HL-60 (cell line): Measurements from ENCODE around the gene WDR49.

ENCODE experiments used
- DNase-seq, 2 experiments: peaks; one replicate each; pipeline ENCODE4 v3.0.0-alpha.2; 2010 to 2020; ENCODE audit warnings: low read depth in 1 of 2, low spot score in 1 of 2
- H3K27ac ChIP-seq: fragments of 250-450 bp; sonication (Bioruptor Pico); replicated peaks from 2 replicates; pipeline ENCODE4 v1.5.1; 2020; ENCODE audit warnings: mild to moderate bottlenecking, moderate library complexity
- H3K27me3 ChIP-seq: fragments of 250-450 bp; sonication (Bioruptor Pico); 2 replicates; pipeline ENCODE4 v1.5.1; 2021; ENCODE audit warnings: mild to moderate bottlenecking, moderate library complexity; ENCODE audit not compliant: insufficient read depth, poor library complexity, severe bottlenecking
- H3K4me3 ChIP-seq: replicated peaks from 2 replicates; pipeline ENCODE4 v1.5.1; 2011; ENCODE audit warnings: mild to moderate bottlenecking, control low read depth, low read length; ENCODE audit not compliant: insufficient read depth
- GABPA ChIP-seq: IDR thresholded peaks from 2 replicates; pipeline ENCODE4 v1.6.1; 2012; ENCODE audit warnings: low read depth
- POLR2AphosphoS5 ChIP-seq: IDR thresholded peaks from 2 replicates; pipeline ENCODE4 v1.6.1; 2012; ENCODE audit warnings: low read depth
- SPI1 ChIP-seq: IDR thresholded peaks from 2 replicates; pipeline ENCODE4 v1.6.1; 2012; ENCODE audit warnings: low read depth, mild to moderate bottlenecking, borderline replicate concordance
- TF ChIP-seq, protein P1 (sequence below): IDR thresholded peaks from one replicate; pipeline ENCODE4 v1.5.1; 2011; ENCODE audit warnings: low read length, control low read depth, inconsistent platforms; ENCODE audit not compliant: insufficient read depth
- TF ChIP-seq, protein P2 (sequence below): IDR thresholded peaks from 2 replicates; pipeline ENCODE4 v1.6.1; 2012; ENCODE audit warnings: low read depth; ENCODE audit not compliant: insufficient replicate concordance

WDR49 gene

DNA sequence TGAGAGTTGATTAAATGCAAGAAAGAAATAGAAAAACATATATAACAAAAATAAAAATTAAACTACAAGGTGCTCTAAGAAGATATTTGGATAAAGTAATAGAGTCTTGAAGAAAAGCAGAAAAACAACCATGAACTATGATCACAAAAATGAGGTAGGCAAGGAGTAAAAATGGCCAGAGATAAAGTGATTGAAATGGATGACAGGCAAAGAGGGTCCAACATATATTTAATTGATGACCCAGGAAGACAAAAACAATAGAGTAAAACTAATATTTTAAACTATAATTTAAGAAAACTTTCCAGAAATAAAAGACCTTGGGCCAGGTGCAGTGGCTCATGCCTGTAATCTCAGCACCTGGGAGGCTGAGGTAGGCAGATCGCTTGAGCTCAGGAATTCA, 22.1 kb upstream of the WDR49 start:
- Histone ChIP-seq H3K27ac (no peak overlapping the region), H3K27me3 (no peaks in the 10 kb centered on the region), H3K4me3 (no peak overlapping the region)
- DNase-seq, result no peak
- TF ChIP-seq, protein P1, sequence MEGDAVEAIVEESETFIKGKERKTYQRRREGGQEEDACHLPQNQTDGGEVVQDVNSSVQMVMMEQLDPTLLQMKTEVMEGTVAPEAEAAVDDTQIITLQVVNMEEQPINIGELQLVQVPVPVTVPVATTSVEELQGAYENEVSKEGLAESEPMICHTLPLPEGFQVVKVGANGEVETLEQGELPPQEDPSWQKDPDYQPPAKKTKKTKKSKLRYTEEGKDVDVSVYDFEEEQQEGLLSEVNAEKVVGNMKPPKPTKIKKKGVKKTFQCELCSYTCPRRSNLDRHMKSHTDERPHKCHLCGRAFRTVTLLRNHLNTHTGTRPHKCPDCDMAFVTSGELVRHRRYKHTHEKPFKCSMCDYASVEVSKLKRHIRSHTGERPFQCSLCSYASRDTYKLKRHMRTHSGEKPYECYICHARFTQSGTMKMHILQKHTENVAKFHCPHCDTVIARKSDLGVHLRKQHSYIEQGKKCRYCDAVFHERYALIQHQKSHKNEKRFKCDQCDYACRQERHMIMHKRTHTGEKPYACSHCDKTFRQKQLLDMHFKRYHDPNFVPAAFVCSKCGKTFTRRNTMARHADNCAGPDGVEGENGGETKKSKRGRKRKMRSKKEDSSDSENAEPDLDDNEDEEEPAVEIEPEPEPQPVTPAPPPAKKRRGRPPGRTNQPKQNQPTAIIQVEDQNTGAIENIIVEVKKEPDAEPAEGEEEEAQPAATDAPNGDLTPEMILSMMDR, result no peak
- TF ChIP-seq GABPA (no peak), SPI1 (no peak), POLR2AphosphoS5 (no peak)
- TF ChIP-seq, protein P2, sequence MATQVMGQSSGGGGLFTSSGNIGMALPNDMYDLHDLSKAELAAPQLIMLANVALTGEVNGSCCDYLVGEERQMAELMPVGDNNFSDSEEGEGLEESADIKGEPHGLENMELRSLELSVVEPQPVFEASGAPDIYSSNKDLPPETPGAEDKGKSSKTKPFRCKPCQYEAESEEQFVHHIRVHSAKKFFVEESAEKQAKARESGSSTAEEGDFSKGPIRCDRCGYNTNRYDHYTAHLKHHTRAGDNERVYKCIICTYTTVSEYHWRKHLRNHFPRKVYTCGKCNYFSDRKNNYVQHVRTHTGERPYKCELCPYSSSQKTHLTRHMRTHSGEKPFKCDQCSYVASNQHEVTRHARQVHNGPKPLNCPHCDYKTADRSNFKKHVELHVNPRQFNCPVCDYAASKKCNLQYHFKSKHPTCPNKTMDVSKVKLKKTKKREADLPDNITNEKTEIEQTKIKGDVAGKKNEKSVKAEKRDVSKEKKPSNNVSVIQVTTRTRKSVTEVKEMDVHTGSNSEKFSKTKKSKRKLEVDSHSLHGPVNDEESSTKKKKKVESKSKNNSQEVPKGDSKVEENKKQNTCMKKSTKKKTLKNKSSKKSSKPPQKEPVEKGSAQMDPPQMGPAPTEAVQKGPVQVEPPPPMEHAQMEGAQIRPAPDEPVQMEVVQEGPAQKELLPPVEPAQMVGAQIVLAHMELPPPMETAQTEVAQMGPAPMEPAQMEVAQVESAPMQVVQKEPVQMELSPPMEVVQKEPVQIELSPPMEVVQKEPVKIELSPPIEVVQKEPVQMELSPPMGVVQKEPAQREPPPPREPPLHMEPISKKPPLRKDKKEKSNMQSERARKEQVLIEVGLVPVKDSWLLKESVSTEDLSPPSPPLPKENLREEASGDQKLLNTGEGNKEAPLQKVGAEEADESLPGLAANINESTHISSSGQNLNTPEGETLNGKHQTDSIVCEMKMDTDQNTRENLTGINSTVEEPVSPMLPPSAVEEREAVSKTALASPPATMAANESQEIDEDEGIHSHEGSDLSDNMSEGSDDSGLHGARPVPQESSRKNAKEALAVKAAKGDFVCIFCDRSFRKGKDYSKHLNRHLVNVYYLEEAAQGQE, result no peak

DNA sequence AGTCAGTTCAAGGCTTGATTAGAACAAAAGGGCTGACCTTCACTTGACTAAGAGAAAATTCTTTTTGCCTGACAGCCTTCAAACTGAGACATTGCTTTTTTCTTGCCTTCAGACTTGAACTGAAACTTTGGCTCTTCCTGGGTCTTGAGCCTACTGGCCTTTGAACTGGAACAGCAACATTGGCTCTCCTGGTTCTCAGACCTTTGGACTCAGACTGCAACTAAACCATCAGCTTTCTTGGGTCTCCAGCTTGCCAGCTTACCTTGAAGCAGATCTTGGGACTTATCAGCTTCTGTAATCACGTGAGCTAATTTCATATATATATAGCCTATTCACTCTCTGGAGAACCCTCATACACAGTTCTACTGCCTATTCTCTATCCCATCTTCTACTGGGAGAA, 19.5 kb upstream of the WDR49 start:
- TF ChIP-seq SPI1 (no peak), POLR2AphosphoS5 (no peak), GABPA (no peak)
- TF ChIP-seq, protein P1, result no peak
- TF ChIP-seq, protein P2, result no peak
- no peak overlapping the region for H3K27ac ChIP-seq
- DNase-seq, result no peak
- H3K27me3 ChIP-seq, result no peaks in the 10 kb centered on the region
- no peak overlapping the region for H3K4me3 ChIP-seq

DNA sequence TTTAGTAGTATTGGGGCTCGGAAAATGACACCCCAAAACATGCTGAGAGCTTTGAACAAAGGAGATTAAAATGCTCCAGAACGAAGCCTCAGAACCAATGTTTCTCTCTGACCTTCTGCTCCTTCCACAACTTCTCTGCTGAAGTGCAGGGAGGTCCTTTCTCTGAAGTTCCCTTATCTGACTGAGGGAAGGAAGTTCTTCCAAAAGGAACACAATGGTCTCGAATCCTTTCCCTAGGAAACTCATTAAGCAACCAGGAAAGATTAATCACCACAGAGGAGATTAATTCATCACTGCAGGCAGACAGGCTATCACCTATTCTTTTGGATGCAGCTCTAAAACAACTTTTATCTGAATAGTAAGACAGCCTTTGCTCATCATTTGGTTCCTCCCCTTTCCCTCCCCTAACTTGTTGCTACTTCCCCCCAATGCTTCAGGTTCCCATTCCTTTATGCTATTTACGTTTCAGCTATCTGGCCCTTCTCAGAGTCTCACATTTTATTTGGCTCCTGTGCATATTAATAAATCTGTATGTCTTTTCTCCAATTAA, 18.2 kb upstream of the WDR49 start:
- TF ChIP-seq, protein P1, result no peak
- TF ChIP-seq POLR2AphosphoS5 (no peak), SPI1 (no peak), GABPA (no peak)
- TF ChIP-seq, protein P2, result no peak
- H3K4me3 ChIP-seq, result no peak overlapping the region
- no peak for DNase-seq
- H3K27me3 ChIP-seq, result no peaks in the 10 kb centered on the region
- H3K27ac ChIP-seq, result no peak overlapping the region
